ENCODE results near the gene ICOSLG.

GRCh38 chr21:44285138-44285992 lies 44.6 kb upstream of the ICOSLG start, which contains the start of gene AIRE:
- no peak for TF ChIP-seq STAG1 (CRISPR knock-in tag; IDR thresholded peaks at IDR 0.05)
- TF ChIP-seq SIX1 (CRISPR knock-in tag; IDR thresholded peaks at IDR 0.05; ENCODE audit: borderline replicate concordance): no peak
- no peak for TF ChIP-seq KLF12 (CRISPR knock-in tag; IDR thresholded peaks at IDR 0.05; ENCODE audit: borderline replicate concordance)
- TF ChIP-seq TCF7L2 (IDR thresholded peaks at IDR 0.05; ENCODE audit: low read depth, low read length): no peak
